ENCODE results near the gene PLAGL1.
A peak's percentile ranks its signal among the peaks of the same experiment; 100 is the strongest.

PLAGL1 gene

DNA sequence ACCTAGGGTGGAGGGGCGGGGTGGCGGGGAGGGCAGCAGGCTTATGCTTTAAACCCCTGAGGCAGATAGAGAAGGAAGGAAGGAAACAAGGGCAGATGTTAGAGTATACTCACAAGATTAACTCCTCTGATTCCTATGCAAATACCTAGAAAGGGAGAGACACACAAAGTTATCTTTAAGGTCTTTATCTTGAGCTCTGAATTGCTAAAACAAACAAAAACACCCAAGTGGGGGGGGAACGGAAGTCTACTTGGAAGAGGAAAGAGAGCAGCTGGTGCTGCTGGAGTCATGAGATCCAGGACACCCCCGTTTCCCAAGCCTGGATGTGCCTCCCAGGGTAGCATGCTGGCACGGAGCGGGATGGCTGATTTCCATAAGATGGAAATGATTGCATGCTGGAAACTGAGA, 43.4 kb downstream of the PLAGL1 start:
- no peak for DNase-seq

DNA sequence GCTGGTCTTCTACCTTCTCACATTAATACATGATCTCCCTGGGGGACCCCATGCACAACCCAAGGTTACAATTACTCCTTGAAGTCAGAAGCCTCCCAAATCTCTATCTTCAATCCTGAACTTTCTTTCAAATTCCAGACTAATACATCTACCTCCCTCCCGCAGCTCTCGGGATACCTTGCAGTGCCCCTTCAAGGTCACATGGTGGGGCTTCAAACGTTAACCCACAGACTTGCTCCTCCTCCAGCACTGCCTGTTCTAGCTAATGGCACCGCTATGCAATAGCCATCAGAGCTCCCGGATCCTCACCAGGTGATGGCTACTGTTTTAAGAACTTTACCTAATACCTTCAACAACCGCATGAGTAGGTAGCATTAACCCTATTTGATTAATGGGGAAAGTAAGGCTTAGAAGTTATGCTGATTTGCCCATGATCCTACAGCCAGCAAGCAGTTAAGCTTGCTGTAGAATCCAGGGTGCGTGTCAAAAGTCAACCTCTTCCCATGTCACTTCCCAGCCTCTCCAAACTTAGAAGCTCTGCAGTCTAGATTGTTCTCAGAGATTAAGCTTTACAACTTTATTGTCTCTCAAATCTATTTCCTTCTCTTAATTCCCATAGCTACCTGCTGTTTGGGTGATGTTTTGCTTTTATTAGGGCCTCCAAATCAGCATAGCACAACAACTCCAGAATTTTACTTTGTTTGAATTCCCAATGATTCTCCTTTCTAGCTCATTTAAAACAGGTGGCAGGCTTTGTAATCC, 44.7 kb downstream of the PLAGL1 start:
- DNase-seq = no peak

- no peak for DNase-seq
These were observed 45.9 kb downstream of the PLAGL1 start for GRCh38 chr6:143961886-143962878.

GRCh38 chr6:143961066-143961465, 47.0 kb downstream of the PLAGL1 start:
- DNase-seq = no peak

- no peak for DNase-seq
These were observed 48.1 kb downstream of the PLAGL1 start for GRCh38 chr6:143959927-143960326.

GRCh38 chr6:143958839-143959399, 49.1 kb downstream of the PLAGL1 start:
- no peak for DNase-seq

DNA sequence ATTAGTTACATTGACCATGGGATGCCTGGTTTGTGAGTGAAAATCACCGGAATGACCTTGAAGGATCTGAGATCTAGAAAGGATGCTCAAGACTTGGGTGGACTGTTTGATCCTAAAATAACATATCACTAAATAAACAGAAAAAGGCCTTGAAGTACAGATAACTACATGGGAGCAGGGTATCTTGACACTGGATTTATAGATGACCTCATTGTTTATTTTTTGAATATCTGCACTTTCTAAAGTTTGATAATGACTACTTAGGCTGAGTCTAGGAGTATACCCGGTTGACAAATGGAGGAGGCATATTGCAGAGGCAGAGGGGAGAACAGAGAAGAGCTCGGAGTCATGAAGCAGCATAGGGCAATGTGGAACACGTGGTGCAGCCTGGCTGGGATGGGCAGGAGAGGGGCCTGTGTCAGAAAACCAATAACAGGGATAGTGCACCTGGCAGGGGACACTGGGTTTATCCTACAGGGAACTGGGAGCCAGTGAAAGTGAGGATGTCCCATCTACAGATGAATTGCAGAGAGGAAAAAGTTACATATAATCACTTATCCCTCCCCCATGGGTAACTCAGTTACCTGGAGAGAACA, 50.3 kb downstream of the PLAGL1 start:
- DNase-seq = no peak

- DNase-seq = no peak
These were observed 52.1 kb downstream of the PLAGL1 start for GRCh38 chr6:143955971-143956370.

DNA sequence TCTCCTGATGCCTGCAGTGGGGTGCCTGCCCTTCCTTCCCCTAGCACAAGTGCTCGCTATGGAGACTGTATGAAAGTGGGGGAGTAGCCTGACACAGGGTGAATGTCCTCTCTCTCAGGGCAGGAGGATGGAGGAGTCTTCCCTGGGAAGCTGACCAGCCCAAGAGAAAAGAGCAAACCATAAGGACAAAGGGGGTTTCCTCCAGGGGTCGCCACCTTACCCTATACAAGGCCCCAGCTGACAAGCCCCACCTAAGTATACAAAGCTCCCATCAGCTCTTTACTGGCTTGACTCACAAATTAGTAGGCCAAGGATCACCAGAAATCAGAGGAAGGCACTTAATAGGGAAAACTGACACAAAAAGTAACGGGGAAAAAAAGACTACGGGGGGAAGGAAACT, 54.1 kb downstream of the PLAGL1 start:
- no peak for DNase-seq

DNA sequence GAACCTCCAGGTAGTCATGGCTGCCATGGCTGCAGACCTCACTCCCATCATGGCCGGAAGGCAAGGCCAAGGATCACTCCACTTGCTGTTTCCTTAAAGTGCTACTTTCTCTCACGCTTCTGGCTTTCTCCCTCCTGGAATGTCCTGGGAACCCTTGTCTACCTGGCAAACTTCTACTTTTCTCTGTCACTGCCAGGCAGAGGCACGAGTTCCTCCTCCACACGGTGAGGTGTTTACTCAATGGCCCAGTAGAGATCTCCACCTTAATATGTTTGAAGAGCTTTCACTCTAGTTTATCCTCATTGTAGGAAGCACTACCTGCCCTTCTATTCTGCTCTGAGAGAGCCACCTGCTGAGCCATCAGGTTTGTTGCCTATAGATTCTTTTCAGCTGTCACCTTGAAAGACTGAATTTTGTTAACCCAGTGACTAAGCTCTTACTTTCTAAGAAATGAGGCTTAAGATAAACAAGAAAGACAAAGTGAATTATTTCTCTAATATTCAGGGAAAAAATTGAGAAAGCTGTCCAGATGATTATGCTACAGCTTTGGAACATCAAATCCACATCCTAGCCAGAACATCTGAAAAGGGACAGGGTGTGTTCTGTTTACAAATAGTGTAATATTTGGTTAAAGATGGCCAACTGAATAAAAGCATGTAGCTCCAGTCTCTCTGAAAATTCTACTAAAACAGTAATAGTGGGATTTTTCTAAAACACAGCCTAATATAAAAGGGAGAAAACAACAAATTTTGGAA, 54.9 kb downstream of the PLAGL1 start:
- DNase-seq = no peak

- DNase-seq = no peak
These were observed 55.8 kb downstream of the PLAGL1 start for GRCh38 chr6:143952060-143952778.

- DNase-seq = no peak
These were observed 57.2 kb downstream of the PLAGL1 start for GRCh38 chr6:143950875-143951274.

DNA sequence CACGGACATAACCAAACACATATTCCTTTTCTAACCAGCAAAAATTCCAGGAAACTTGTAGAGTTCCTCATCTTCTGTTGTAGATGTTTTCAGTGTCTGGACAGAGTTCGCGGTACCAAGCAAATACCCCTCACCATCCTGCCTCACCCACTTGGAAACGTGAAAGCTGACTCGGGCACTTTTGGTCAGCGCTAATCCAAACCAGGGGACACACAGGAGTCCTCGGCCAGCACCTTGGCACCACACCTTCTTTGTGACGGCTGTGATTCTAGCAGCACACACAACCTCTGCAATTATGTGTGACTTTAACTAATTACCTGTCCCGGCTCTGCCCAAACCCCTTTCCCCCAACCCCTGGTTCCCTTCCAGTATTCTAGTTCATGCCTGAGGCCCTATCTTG, 58.1 kb downstream of the PLAGL1 start:
- DNase-seq = no peak

- no peak for DNase-seq
These were observed 58.5 kb downstream of the PLAGL1 start for GRCh38 chr6:143949535-143949934.

GRCh38 chr6:143948208-143948607, 59.9 kb downstream of the PLAGL1 start:
- no peak for DNase-seq

GRCh38 chr6:143941852-143942627, 66.0 kb downstream of the PLAGL1 start:
- DNase-seq = no peak

DNA sequence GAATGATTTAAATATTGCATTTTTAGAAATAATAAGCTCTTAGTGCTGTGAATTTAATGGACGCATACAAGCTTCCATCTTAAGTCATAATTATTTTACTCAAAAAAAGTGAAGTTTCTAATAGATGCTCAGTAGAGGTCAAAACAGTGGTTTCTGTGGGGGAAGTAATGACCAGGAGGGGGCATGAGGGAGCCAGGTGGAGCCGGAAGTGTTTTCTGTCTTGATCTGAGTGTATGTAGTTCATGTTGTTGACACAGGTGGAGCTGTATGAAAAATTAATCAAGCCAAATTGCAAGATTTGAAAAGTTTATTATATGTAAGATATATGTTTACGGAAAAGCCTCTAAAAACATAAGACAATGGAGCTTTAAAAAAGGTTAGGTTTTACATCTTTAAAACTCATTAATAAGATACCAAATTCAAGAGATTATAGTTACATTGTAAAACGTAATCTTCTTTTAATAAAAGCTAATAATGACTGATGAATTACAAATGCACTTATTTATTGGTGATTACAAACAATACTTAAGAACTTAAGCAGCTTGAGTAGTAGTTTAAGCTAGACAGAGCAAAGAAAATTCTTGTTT, 68.0 kb downstream of the PLAGL1 start:
- DNase-seq = peak; percentile 51

GRCh38 chr6:143939364-143939763, 68.7 kb downstream of the PLAGL1 start:
- DNase-seq = no peak

GRCh38 chr6:143937668-143937970, 70.4 kb downstream of the PLAGL1 start:
- no peak for DNase-seq

- DNase-seq = no peak
These were observed 71.0 kb downstream of the PLAGL1 start for GRCh38 chr6:143936778-143937667.

Measured in DMS 273 treated with DMSO at 0.1 percent for 48 hours (cell line).